GM18909 (cell line): ENCODE measurements around the gene SLC39A11.
A peak's percentile ranks its signal among the peaks of the same experiment; 100 is the strongest.

Experiments used
- ATAC-seq: cut with Tn5 transposase; IDR thresholded peaks from one replicate; pipeline ENCODE4 v1.9.1; 2021; ENCODE audit warnings: mild to moderate bottlenecking; ENCODE audit not compliant: unreplicated experiment, poor library complexity

SLC39A11 gene

GRCh38 chr17:72618001-72618509 is 474.4 kb downstream of the SLC39A11 start:
- peak; percentile 74 for ATAC-seq

GRCh38 chr17:72617557-72617956 is 474.9 kb downstream of the SLC39A11 start:
- no peak for ATAC-seq

- no peak for ATAC-seq
Measured at GRCh38 chr17:72616447-72616846, 476.0 kb downstream of the SLC39A11 start.

- ATAC-seq, result no peak
Measured at GRCh38 chr17:72615627-72615991, 476.9 kb downstream of the SLC39A11 start.

- ATAC-seq, result peak; percentile 52
Measured at GRCh38 chr17:72614871-72615626, 477.4 kb downstream of the SLC39A11 start.

GRCh38 chr17:72614476-72614870 is 478.0 kb downstream of the SLC39A11 start:
- no peak for ATAC-seq

GRCh38 chr17:72613806-72614292 is 478.6 kb downstream of the SLC39A11 start:
- ATAC-seq, result no peak

- no peak for ATAC-seq
Measured at GRCh38 chr17:72613396-72613795, 479.1 kb downstream of the SLC39A11 start.

GRCh38 chr17:72611172-72611571 is 481.3 kb downstream of the SLC39A11 start:
- no peak for ATAC-seq

- no peak for ATAC-seq
Measured at GRCh38 chr17:72609501-72609900, 483.0 kb downstream of the SLC39A11 start.

- ATAC-seq, result no peak
Measured at GRCh38 chr17:72608436-72608835, 484.1 kb downstream of the SLC39A11 start.

GRCh38 chr17:72606656-72607055 is 485.8 kb downstream of the SLC39A11 start:
- ATAC-seq, result no peak

GRCh38 chr17:72605543-72605942 is 486.9 kb downstream of the SLC39A11 start:
- no peak for ATAC-seq

- ATAC-seq, result peak; percentile 39
Measured at GRCh38 chr17:72604518-72604917, 488.0 kb downstream of the SLC39A11 start.

- ATAC-seq, result no peak
Measured at GRCh38 chr17:72603420-72604242, 488.9 kb downstream of the SLC39A11 start.

- ATAC-seq, result no peak
Measured at GRCh38 chr17:72602517-72603419, 489.7 kb downstream of the SLC39A11 start.

- no peak for ATAC-seq
Measured at GRCh38 chr17:72600934-72601333, 491.6 kb downstream of the SLC39A11 start.

- no peak for ATAC-seq
Measured at GRCh38 chr17:72599891-72600290, 492.6 kb downstream of the SLC39A11 start.

GRCh38 chr17:72598695-72599094 is 493.8 kb downstream of the SLC39A11 start:
- no peak for ATAC-seq
